ENCODE measurements around the gene PMAIP1.

DNA sequence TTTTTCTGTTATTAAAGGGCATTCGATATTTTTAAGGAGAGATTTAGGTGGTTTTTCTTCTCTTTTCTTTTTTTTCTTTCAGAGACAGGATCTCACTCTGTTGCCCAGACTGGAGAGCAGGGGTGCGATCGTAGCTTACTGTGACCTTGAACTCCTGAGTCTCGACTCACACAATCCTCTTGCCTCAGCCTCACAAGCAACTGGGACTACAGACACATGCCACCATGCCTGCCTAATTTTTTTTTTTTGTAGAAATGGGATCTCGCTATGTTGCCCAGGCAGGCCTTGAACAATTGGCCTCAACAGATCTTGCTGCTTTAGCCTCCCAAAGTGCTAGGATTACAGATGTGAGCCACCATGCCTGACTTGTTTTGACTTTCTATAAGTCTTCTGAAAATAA lies 26.3 kb downstream of the PMAIP1 start:
- TF ChIP-seq BHLHE40 (IDR thresholded peaks at IDR 0.05; ENCODE audit: borderline replicate concordance) (no peak), FOXK2 (IDR thresholded peaks at IDR 0.05) (no peak), LEF1 (IDR thresholded peaks at IDR 0.05; ENCODE audit: borderline replicate concordance) (no peak), FOXM1 (IDR thresholded peaks at IDR 0.05; ENCODE audit: borderline replicate concordance) (no peak), ARNT (IDR thresholded peaks at IDR 0.05) (no peak), SP1 (IDR thresholded peaks at IDR 0.05) (no peak), TARDBP (IDR thresholded peaks at IDR 0.05) (no peak), NFRKB (IDR thresholded peaks at IDR 0.05) (no peak), ELF4 (IDR thresholded peaks at IDR 0.05) (no peak), FOXA1 (IDR thresholded peaks at IDR 0.05) (no peak), ZNF384 (IDR thresholded peaks at IDR 0.05) (no peak), CTBP1 (IDR thresholded peaks at IDR 0.05; ENCODE audit: borderline replicate concordance) (no peak), SUZ12 (IDR thresholded peaks at IDR 0.05) (no peak)
